Peyer's patch (tissue), 4 donors: Measurements from ENCODE around the gene UBR3.
"Not testable (repeated sequence)": the region's sequence is repeated elsewhere in the genome, so short reads cannot be mapped to it uniquely, and the experiment has no call there.

Source experiments
- POLR2A ChIP-seq, 2 donors: fragments of 450-650 bp; IDR thresholded peaks; one replicate each; pipeline ENCODE4 v1.5.1; 2017; ENCODE audit warnings: antibody characterized with exemption in 2 of 2, mild to moderate bottlenecking in 2 of 2, moderate library complexity in 2 of 2
- TF ChIP-seq, protein P1 (sequence below), 6 experiments: fragments of 450-650 bp in 4 of 6; fragments of 200-600 bp in 2 of 6; sonication (generic) in 1 of 6; IDR thresholded peaks; one replicate each; pipeline ENCODE4 v1.5.1; 2017 to 2019; ENCODE audit warnings: antibody characterized with exemption in 6 of 6, mild to moderate bottlenecking in 3 of 6, moderate library complexity in 1 of 6

DNA sequence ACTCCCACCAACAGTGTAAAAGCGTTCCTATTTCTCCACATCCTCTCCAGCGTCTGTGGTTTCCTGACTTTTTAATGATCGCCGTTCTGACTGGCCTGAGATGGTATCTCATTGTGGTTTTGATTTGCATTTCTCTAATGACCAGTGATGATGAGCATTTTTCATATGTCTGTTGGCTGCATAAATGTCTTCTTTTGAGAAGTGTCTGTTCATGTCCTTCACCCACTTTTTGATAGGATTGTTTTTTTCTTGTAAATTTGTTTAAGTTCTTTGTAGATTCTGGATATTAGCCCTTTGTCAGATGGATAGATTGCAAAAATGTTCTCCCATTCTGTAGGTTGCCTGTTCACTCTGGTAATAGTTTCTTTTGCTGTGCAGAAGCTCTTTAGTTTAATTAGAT lies 72.8 kb downstream of the UBR3 start:
- TF ChIP-seq POLR2A (IDR thresholded peaks at IDR 0.05) = not testable (repeated sequence)
- TF ChIP-seq, protein P1, sequence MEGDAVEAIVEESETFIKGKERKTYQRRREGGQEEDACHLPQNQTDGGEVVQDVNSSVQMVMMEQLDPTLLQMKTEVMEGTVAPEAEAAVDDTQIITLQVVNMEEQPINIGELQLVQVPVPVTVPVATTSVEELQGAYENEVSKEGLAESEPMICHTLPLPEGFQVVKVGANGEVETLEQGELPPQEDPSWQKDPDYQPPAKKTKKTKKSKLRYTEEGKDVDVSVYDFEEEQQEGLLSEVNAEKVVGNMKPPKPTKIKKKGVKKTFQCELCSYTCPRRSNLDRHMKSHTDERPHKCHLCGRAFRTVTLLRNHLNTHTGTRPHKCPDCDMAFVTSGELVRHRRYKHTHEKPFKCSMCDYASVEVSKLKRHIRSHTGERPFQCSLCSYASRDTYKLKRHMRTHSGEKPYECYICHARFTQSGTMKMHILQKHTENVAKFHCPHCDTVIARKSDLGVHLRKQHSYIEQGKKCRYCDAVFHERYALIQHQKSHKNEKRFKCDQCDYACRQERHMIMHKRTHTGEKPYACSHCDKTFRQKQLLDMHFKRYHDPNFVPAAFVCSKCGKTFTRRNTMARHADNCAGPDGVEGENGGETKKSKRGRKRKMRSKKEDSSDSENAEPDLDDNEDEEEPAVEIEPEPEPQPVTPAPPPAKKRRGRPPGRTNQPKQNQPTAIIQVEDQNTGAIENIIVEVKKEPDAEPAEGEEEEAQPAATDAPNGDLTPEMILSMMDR (IDR thresholded peaks at IDR 0.05) = not testable (repeated sequence)
